ENCODE measurements around the gene RNF212.

GRCh38 chr4:1074077-1074476 lies 39.3 kb downstream of the RNF212 start:
- no peak for TF ChIP-seq CTCF (IDR thresholded peaks at IDR 0.05)
- TF ChIP-seq POLR2A (IDR thresholded peaks at IDR 0.05) = no peak
- no peak for TF ChIP-seq POLR2AphosphoS5 (IDR thresholded peaks at IDR 0.05)

Measured in stomach (tissue), 4 donors.